ENCODE measurements around the gene THOC6.
"Not testable (repeated sequence)": the region's sequence is repeated elsewhere in the genome, so short reads cannot be mapped to it uniquely, and the experiment has no call there.

Gene THOC6

DNA sequence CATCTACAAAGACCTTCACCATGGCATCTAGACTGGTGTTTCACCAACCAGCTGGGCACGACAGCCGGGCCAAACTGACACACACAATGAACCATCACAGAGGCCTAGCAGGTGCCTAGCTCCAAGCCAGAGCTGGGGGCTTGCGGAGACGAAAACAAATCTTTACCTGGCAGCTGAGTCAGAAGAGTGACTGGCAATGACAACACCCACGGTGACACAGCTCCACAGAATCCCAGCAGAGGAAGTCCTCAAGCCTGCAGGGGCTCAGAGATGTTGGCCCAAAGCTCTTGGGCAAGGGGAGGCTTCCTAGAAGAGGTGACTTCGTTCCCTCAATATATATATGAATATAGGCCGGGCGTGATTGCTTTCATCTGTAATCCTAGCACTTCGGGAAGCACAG is 27.7 kb downstream of the THOC6 start (continued):
- TF ChIP-seq BACH2 (CRISPR knock-in tag; IDR thresholded peaks at IDR 0.05; ENCODE audit: borderline replicate concordance) (no peak), PPARA (CRISPR knock-in tag; IDR thresholded peaks at IDR 0.05; ENCODE audit: borderline replicate concordance) (no peak)

GRCh38 chr16:3052571-3053329 is 28.9 kb downstream of the THOC6 start:
- ATAC-seq = not testable (repeated sequence)

DNA sequence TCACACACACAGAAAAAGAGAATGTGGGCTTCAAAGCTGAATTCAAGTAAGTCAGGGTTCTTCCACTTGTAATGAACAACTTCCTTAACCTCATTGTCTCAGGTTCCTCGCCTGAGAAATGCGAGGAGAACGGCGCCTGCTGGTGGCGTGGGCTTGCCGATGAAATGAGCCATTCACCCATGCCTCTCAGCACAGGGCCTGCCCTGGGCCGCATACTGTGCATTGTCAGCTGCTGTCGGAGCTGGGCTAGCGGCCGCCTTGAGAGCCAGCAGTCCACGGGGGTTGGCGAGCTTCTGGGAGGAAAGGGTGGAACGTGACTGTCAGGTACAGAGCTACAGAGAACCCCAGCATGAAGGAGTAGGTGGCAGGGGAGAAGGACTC is 29.5 kb downstream of the THOC6 start:
- ATAC-seq = not testable (repeated sequence)

DNA sequence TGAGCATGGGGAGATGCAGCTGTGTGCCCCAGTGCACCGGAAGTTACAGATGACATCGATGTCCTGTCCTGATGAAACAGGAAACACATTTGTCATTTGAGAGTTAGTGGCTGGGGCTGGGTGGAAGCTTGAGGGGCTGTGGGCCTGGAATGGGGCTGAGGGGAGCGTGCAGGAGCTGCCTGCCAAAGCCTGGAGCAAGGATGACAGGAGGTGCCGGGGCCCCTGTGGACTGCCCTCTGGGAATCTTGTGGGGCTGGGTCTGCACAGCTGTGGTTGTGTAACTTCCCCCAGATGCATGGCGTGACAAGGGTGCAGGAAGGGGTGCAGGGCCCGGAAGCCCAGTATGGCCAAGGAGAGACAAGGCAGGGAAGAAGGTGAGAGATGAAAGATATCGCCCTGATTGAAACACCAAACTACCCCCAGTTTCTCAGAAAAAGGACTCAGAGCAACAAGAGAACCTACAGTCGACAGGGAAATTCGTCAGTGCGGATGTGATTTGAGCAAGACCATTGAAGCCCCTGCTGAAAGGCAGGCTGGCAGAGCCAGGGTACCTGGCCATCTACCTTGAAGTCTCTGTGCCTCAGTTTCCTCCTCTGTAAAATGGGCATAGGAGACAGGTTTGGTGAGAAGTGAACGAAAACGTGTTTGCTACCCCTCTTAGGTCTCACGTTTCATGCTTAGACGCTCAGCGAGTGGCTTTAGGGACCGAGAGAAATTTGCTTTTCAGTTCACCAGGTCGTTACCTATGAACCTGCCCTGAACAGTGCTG is 31.3 kb downstream of the THOC6 start:
- TF ChIP-seq BACH2 (CRISPR knock-in tag; IDR thresholded peaks at IDR 0.05; ENCODE audit: borderline replicate concordance) (no peak), ISL1 (CRISPR knock-in tag; IDR thresholded peaks at IDR 0.05) (no peak), TSHZ2 (CRISPR knock-in tag; IDR thresholded peaks at IDR 0.05) (no peak), GLIS3 (CRISPR knock-in tag; IDR thresholded peaks at IDR 0.05) (no peak)
- no peak for ATAC-seq

DNA sequence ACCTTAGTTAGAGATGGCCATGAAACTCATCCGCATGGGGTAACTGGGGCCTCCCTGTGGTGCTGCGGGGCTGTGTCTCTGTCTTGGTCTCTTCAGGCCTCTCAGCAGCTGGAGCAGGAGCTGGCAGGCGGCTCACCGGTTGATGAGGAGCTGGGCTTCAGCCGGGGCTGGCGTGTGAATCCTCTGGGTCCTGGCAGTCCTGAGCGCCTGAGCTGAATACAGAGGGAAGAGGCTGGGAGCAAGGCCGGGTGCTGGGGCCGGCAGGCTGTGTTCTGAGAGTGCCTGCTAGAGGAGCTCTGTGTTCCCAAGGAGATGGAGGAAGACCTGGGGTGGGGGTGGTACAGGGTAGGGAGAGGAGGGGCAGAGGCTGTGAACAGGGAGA is 31.9 kb downstream of the THOC6 start:
- ATAC-seq = not testable (repeated sequence)

- ATAC-seq = no peak
- TF ChIP-seq SNAI2 (CRISPR knock-in tag; IDR thresholded peaks at IDR 0.05) = no peak
These were observed 32.7 kb downstream of the THOC6 start for GRCh38 chr16:3056336-3057180.

GRCh38 chr16:3057181-3058138 is 33.6 kb downstream of the THOC6 start:
- no peak for ATAC-seq
- TF ChIP-seq PPARA (CRISPR knock-in tag; IDR thresholded peaks at IDR 0.05; ENCODE audit: borderline replicate concordance) (no peak), OSR1 (CRISPR knock-in tag; IDR thresholded peaks at IDR 0.05) (no peak), RARB (CRISPR knock-in tag; IDR thresholded peaks at IDR 0.05) (no peak), TCF4 (CRISPR knock-in tag; IDR thresholded peaks at IDR 0.05; ENCODE audit: borderline replicate concordance) (no peak), ZNF565 (CRISPR knock-in tag; conservative IDR thresholded peaks at IDR 0.05; ENCODE audit: low read depth) (no peak), ZFP3 (CRISPR knock-in tag; IDR thresholded peaks at IDR 0.05) (no peak)

DNA sequence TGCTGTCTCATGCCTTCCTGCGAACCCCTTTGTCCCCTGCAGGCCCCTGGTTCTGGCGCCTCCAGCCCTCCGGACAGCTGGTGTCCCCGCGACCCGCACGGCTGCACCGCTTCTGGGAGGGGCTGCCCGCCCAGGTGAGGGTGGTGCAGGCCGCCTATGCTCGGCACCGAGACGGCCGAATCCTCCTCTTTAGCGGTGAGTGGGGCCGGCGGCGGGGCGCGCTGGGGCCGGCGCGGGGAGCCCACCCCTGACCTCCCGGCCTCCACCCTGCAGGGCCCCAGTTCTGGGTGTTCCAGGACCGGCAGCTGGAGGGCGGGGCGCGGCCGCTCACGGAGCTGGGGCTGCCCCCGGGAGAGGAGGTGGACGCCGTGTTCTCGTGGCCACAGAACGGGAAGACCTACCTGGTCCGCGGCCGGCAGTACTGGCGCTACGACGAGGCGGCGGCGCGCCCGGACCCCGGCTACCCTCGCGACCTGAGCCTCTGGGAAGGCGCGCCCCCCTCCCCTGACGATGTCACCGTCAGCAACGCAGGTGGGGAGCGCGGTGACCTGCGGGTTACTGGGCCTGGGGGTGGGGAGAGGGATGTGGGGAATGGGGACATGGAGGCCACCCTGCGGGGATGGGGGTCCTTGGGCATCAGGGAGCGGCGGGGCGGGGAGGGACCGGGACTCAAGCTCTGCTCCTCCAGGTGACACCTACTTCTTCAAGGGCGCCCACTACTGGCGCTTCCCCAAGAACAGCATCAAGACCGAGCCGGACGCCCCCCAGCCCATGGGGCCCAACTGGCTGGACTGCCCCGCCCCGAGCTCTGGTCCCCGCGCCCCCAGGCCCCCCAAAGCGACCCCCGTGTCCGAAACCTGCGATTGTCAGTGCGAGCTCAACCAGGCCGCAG is 34.5 kb downstream of the THOC6 start:
- peak; percentile 53 for ATAC-seq

More for the DNA sequence above, 34.5 kb downstream of the THOC6 start:
- TF ChIP-seq POU6F1 (CRISPR knock-in tag; IDR thresholded peaks at IDR 0.05; ENCODE audit: borderline replicate concordance, low read depth) (no peak), ZNF8 (CRISPR knock-in tag; IDR thresholded peaks at IDR 0.05) (no peak), ZNF70 (CRISPR knock-in tag; IDR thresholded peaks at IDR 0.05) (no peak), ZFP3 (CRISPR knock-in tag; IDR thresholded peaks at IDR 0.05) (no peak), CSDC2 (CRISPR knock-in tag; IDR thresholded peaks at IDR 0.05) (no peak), ZNF565 (CRISPR knock-in tag; conservative IDR thresholded peaks at IDR 0.05; ENCODE audit: low read depth) (no peak)
